Measurements from ENCODE around the gene ITK. TPM values are rescaled to one million over a fixed set of nuclear protein-coding genes. Genes with fewer than 3 reads are reported as not detected.
"Not testable (repeated sequence)": the region's sequence is repeated elsewhere in the genome, so short reads cannot be mapped to it uniquely, and the experiment has no call there.

Gene ITK
- total RNA-seq, 4 donors from 2014 or later = 0.40 to 43.4 (median 5.0) TPM

DNA sequence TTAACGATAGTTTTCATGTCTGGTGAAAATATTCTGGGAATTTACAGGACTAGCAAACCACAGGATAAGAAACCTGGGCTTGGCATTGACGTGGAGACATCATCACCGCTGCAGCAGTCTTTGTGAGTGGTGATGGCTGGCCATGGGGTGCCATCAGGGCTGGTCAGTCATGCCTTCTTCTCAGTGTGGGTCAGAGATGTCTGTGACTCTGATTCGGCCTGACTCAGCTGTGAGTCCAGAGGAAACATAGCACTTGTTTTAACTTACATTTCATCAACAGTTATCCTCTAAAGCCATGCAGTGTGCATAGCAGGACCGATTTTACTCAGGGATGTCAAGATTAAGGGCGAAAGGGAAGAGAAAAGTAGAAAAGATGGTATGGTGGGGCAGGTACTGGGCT, 52.1 kb downstream of the ITK start:
- in situ Hi-C loops (cut with MboI; ENCODE audit: low pct_ligation_motif_present in 1 of 4, low pct_unique_long_range_greater_than_20kb in 1 of 4, low sequenced_read_pairs in 3 of 4) = no loop called here
- intact Hi-C loops (cut with DNase I; ENCODE audit: low total_unique reads) = no loop called here
- no peaks in the 10 kb centered on the region for H3K27me3 ChIP-seq
- no peak overlapping the region for H3K27ac ChIP-seq
- H3K36me3 ChIP-seq = no peaks in the 10 kb centered on the region
- WGBS, 2 donors (ENCODE audit: low coverage in 1 of 2) = 76 to 90% methylated on average over 6 of the region's 6 CpGs
- no peak for TF ChIP-seq POLR2A (IDR thresholded peaks at IDR 0.05)
- TF ChIP-seq, protein P1, sequence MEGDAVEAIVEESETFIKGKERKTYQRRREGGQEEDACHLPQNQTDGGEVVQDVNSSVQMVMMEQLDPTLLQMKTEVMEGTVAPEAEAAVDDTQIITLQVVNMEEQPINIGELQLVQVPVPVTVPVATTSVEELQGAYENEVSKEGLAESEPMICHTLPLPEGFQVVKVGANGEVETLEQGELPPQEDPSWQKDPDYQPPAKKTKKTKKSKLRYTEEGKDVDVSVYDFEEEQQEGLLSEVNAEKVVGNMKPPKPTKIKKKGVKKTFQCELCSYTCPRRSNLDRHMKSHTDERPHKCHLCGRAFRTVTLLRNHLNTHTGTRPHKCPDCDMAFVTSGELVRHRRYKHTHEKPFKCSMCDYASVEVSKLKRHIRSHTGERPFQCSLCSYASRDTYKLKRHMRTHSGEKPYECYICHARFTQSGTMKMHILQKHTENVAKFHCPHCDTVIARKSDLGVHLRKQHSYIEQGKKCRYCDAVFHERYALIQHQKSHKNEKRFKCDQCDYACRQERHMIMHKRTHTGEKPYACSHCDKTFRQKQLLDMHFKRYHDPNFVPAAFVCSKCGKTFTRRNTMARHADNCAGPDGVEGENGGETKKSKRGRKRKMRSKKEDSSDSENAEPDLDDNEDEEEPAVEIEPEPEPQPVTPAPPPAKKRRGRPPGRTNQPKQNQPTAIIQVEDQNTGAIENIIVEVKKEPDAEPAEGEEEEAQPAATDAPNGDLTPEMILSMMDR (IDR thresholded peaks at IDR 0.05) = no peak
- TF ChIP-seq EP300 (IDR thresholded peaks at IDR 0.05; ENCODE audit: low read depth) = no peak
- no peak for TF ChIP-seq POLR2AphosphoS5 (IDR thresholded peaks at IDR 0.05)
- H3K4me1 ChIP-seq = no peaks in the 10 kb centered on the region
- no peaks in the 10 kb centered on the region for H3K9me3 ChIP-seq
- H3K4me3 ChIP-seq = no peak overlapping the region
- no peak for DNase-seq

DNA sequence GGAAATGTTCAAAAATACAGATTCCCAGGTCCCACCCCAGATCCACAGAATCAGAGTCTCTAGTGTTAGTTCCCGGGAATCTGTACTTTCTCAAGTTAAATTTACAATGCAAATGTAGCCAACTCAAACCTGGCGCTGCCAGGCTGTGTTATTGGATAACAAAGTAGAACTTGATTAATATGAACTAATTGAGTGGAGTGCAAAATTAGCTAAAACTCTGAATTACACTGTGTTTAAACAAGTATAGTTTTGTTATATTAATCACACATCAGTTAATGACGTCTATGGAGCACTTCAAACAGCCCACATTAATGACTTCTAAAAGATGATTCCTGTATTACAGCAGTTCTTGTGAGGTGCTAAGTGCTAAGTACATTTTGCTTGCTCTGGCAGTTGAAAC, 52.9 kb downstream of the ITK start:
- Histone ChIP-seq H3K27me3 (no peaks in the 10 kb centered on the region), H3K4me3 (no peak overlapping the region), H3K36me3 (no peaks in the 10 kb centered on the region), H3K9me3 (no peaks in the 10 kb centered on the region), H3K4me1 (no peaks in the 10 kb centered on the region), H3K27ac (no peak overlapping the region)
- no peak for TF ChIP-seq POLR2AphosphoS5 (IDR thresholded peaks at IDR 0.05)
- TF ChIP-seq, protein P1 (IDR thresholded peaks at IDR 0.05) = no peak
- no peak for DNase-seq
- intact Hi-C loops (cut with DNase I; ENCODE audit: low total_unique reads) = no loop called here
- 86 to 91% methylated on average over 1 to 3 of the region's 3 CpGs for WGBS, 2 donors (ENCODE audit: low coverage in 1 of 2)
- in situ Hi-C loops (cut with MboI; ENCODE audit: low pct_ligation_motif_present in 1 of 4, low pct_unique_long_range_greater_than_20kb in 1 of 4, low sequenced_read_pairs in 3 of 4) = no loop called here

DNA sequence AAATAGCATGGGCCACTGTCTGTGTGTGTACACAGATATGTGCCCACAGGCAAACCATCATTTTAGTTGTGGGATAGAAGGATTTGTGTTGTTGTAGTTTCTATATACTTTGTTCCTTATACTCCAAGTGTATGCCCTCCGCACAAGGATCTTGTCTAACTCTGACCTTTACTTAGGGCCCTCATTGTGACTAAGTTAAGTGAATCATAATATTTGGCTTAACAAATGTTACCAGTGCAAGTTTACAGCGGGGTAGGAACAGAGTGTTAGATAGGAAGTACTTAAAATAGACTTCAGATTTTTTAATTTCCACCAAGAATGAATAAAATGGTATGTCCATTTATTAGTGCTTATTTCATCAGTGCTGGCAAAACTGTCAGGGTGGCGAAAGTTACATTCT, 55.8 kb downstream of the ITK start:
- no peaks in the 10 kb centered on the region for H3K27me3 ChIP-seq
- TF ChIP-seq POLR2A (IDR thresholded peaks at IDR 0.05) (no peak), EP300 (IDR thresholded peaks at IDR 0.05; ENCODE audit: low read depth) (no peak), POLR2AphosphoS5 (IDR thresholded peaks at IDR 0.05) (no peak)
- TF ChIP-seq, protein P1 (IDR thresholded peaks at IDR 0.05) = no peak
- no peak overlapping the region for H3K4me3 ChIP-seq
- WGBS, 2 donors (ENCODE audit: low coverage in 1 of 2) = 89 to 90% methylated on average over 3 of the region's 3 CpGs
- DNase-seq = no peak
- H3K36me3 ChIP-seq = no peaks in the 10 kb centered on the region
- in situ Hi-C loops (cut with MboI; ENCODE audit: low pct_ligation_motif_present in 1 of 4, low pct_unique_long_range_greater_than_20kb in 1 of 4, low sequenced_read_pairs in 3 of 4) = no loop called here
- no peak overlapping the region for H3K27ac ChIP-seq
- no peaks in the 10 kb centered on the region for H3K4me1 ChIP-seq
- intact Hi-C loops (cut with DNase I; ENCODE audit: low total_unique reads) = no loop called here
- H3K9me3 ChIP-seq = no peaks in the 10 kb centered on the region

DNA sequence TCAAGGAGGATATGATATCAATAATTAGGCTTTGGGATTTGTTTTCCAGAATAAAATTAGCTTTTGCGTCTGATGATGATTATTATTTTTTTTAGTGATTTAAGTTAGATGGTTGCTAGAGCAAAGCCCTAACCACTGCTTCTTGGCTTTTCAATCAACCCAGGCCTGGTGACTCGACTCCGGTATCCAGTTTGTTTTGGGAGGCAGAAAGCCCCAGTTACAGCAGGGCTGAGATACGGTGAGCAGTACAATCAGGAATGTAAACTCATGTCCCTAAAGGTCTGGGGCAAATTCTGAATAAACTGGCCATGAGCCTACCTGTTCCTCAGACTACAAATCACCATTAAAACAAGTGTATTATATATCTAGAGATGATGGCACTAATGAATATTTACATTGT, 60.8 kb downstream of the ITK start:
- 84 to 92% methylated on average over 4 of the region's 4 CpGs for WGBS, 2 donors (ENCODE audit: low coverage in 1 of 2)
- in situ Hi-C loops (cut with MboI; ENCODE audit: low pct_ligation_motif_present in 1 of 4, low pct_unique_long_range_greater_than_20kb in 1 of 4, low sequenced_read_pairs in 3 of 4) = no loop called here
- intact Hi-C loops (cut with DNase I; ENCODE audit: low total_unique reads) = no loop called here
- Histone ChIP-seq H3K36me3 (no peaks in the 10 kb centered on the region), H3K9me3 (no peaks in the 10 kb centered on the region), H3K4me1 (peaks cover 0 to 4% (median 0%) of the 10 kb centered on the region in 4 donors), H3K27ac (no peak overlapping the region), H3K4me3 (no peak overlapping the region), H3K27me3 (no peaks in the 10 kb centered on the region)
- TF ChIP-seq POLR2A (IDR thresholded peaks at IDR 0.05) (no peak), POLR2AphosphoS5 (IDR thresholded peaks at IDR 0.05) (no peak), EP300 (IDR thresholded peaks at IDR 0.05; ENCODE audit: low read depth) (no peak)
- TF ChIP-seq, protein P1 (IDR thresholded peaks at IDR 0.05) = no peak
- no peak for DNase-seq

DNA sequence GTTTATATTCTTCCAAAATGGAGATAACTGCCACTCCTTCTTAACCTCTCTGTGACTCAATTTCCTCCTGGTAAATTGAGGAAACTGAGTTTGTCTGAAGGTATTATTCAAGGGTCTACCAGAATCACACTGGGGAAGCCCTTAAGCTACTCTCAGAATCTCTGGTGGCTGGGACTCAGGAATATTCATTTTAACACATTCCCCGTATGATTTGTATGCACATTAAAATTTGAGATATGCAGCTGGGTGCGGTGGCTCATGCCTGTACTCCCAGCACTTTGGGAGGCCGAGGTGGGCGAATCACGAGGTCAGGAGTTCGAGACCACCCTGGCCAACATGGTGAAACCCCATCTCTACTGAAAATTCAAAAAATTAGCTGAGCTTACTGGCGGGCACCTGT, 64.1 kb downstream of the ITK start:
- not testable (repeated sequence) for H3K36me3 ChIP-seq, H3K9me3 ChIP-seq
- 65% methylated on average over 7 of the region's 7 CpGs; no CpG with 5 or more reads in 1 of the 2 donors for WGBS, 2 donors (ENCODE audit: low coverage in 1 of 2)

More for the DNA sequence above, 64.1 kb downstream of the ITK start:
- intact Hi-C loops (cut with DNase I; ENCODE audit: low total_unique reads); in situ Hi-C loops (cut with MboI; ENCODE audit: low pct_ligation_motif_present in 1 of 4, low pct_unique_long_range_greater_than_20kb in 1 of 4, low sequenced_read_pairs in 3 of 4); H3K4me3 ChIP-seq; DNase-seq; H3K27ac ChIP-seq; H3K27me3 ChIP-seq: not testable (repeated sequence)
- peaks cover 0 to 18% (median 3%) of the 10 kb centered on the region in 4 donors for H3K4me1 ChIP-seq

All from transverse colon (tissue), 4 donors.